Adrenal gland (tissue), 5 donors: ENCODE measurements around the gene IFI30.

ENCODE experiments used
- POLR2A ChIP-seq, 2 donors: fragments of 450-650 bp; IDR thresholded peaks; one replicate each; pipeline ENCODE4 v1.6.1; 2017; ENCODE audit warnings: antibody characterized with exemption in 2 of 2, mild to moderate bottlenecking in 2 of 2, moderate library complexity in 1 of 2
- TF ChIP-seq, protein P1 (sequence below), 6 experiments: fragments of 450-650 bp in 4 of 6; fragments of 200-600 bp in 2 of 6; sonication (generic) in 1 of 6; IDR thresholded peaks; 1 replicate in 5 of 6; 2 replicates in 1 of 6; pipeline versions ENCODE4 v1.5.1 to v1.8.0; 2016 to 2021; ENCODE audit warnings: antibody characterized with exemption in 6 of 6, mild to moderate bottlenecking in 2 of 6, moderate library complexity in 1 of 6
- donor health status: DM: no; HTN: no; CAD: no.

DNA sequence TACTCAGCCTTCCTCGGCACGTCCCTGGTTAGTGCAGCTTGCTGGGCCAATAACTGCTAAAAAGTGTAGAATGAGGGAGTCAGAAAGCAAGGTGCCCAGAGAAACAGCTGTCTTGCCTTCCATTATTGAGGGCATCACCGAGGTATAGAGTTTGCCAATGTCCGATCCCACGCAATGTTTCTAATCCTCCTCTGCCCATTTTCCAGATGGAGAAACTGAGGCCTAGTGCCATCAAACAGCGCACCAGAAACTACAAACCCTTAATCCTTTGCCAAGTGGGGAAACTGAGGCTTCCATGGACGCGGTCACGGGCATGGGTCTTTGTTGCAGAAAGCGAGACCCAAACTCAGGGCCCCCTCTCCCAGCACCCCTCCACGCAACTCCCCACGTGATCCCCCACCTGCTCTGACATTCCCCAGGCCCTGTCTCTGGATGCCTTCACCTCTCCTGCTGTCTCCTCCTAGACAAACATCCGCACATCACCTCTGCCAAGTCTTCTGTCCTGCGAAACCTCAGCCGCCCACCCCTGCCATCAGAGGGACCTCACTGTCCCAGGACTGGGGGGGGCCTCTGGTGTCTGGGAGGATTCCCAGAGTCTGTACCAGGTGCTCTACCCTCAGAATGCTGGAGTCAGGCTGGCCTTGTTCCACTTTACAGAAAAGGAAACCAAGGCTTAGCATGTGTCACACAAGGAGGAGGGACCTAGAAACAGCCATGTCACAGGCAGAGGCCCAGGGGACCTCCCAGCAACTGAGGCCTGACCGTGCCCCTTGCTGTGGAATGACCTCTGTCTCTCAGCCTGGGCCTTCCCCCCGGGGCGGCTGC, 53.6 kb downstream of the IFI30 start:
- TF ChIP-seq POLR2A (IDR thresholded peaks at IDR 0.05): no peak
- TF ChIP-seq, protein P1, sequence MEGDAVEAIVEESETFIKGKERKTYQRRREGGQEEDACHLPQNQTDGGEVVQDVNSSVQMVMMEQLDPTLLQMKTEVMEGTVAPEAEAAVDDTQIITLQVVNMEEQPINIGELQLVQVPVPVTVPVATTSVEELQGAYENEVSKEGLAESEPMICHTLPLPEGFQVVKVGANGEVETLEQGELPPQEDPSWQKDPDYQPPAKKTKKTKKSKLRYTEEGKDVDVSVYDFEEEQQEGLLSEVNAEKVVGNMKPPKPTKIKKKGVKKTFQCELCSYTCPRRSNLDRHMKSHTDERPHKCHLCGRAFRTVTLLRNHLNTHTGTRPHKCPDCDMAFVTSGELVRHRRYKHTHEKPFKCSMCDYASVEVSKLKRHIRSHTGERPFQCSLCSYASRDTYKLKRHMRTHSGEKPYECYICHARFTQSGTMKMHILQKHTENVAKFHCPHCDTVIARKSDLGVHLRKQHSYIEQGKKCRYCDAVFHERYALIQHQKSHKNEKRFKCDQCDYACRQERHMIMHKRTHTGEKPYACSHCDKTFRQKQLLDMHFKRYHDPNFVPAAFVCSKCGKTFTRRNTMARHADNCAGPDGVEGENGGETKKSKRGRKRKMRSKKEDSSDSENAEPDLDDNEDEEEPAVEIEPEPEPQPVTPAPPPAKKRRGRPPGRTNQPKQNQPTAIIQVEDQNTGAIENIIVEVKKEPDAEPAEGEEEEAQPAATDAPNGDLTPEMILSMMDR (IDR thresholded peaks at IDR 0.05): no peak
